HL-60 (cell line): ENCODE measurements around the gene ABHD15.

ENCODE experiments used
- DNase-seq, 2 experiments: peaks; one replicate each; pipeline ENCODE4 v3.0.0-alpha.2; 2010 to 2020; ENCODE audit warnings: low read depth in 1 of 2, low spot score in 1 of 2
- H3K27ac ChIP-seq: fragments of 250-450 bp; sonication (Bioruptor Pico); replicated peaks from 2 replicates; pipeline ENCODE4 v1.5.1; 2020; ENCODE audit warnings: mild to moderate bottlenecking, moderate library complexity
- H3K27me3 ChIP-seq: fragments of 250-450 bp; sonication (Bioruptor Pico); 2 replicates; pipeline ENCODE4 v1.5.1; 2021; ENCODE audit warnings: mild to moderate bottlenecking, moderate library complexity; ENCODE audit not compliant: insufficient read depth, poor library complexity, severe bottlenecking
- H3K4me3 ChIP-seq: replicated peaks from 2 replicates; pipeline ENCODE4 v1.5.1; 2011; ENCODE audit warnings: mild to moderate bottlenecking, control low read depth, low read length; ENCODE audit not compliant: insufficient read depth
- CTCF ChIP-seq: IDR thresholded peaks from one replicate; pipeline ENCODE4 v1.5.1; 2011; ENCODE audit warnings: low read length, control low read depth, inconsistent platforms; ENCODE audit not compliant: insufficient read depth
- GABPA ChIP-seq: IDR thresholded peaks from 2 replicates; pipeline ENCODE4 v1.6.1; 2012; ENCODE audit warnings: low read depth
- POLR2AphosphoS5 ChIP-seq: IDR thresholded peaks from 2 replicates; pipeline ENCODE4 v1.6.1; 2012; ENCODE audit warnings: low read depth
- SPI1 ChIP-seq: IDR thresholded peaks from 2 replicates; pipeline ENCODE4 v1.6.1; 2012; ENCODE audit warnings: low read depth, mild to moderate bottlenecking, borderline replicate concordance
- TF ChIP-seq, protein P1 (sequence below): IDR thresholded peaks from 2 replicates; pipeline ENCODE4 v1.6.1; 2012; ENCODE audit warnings: low read depth; ENCODE audit not compliant: insufficient replicate concordance

ABHD15 gene

GRCh38 chr17:29597361-29598172 lies 30.7 kb upstream of the ABHD15 start:
- TF ChIP-seq GABPA (no peak), POLR2AphosphoS5 (no peak), CTCF (no peak), SPI1 (no peak)
- TF ChIP-seq, protein P1, sequence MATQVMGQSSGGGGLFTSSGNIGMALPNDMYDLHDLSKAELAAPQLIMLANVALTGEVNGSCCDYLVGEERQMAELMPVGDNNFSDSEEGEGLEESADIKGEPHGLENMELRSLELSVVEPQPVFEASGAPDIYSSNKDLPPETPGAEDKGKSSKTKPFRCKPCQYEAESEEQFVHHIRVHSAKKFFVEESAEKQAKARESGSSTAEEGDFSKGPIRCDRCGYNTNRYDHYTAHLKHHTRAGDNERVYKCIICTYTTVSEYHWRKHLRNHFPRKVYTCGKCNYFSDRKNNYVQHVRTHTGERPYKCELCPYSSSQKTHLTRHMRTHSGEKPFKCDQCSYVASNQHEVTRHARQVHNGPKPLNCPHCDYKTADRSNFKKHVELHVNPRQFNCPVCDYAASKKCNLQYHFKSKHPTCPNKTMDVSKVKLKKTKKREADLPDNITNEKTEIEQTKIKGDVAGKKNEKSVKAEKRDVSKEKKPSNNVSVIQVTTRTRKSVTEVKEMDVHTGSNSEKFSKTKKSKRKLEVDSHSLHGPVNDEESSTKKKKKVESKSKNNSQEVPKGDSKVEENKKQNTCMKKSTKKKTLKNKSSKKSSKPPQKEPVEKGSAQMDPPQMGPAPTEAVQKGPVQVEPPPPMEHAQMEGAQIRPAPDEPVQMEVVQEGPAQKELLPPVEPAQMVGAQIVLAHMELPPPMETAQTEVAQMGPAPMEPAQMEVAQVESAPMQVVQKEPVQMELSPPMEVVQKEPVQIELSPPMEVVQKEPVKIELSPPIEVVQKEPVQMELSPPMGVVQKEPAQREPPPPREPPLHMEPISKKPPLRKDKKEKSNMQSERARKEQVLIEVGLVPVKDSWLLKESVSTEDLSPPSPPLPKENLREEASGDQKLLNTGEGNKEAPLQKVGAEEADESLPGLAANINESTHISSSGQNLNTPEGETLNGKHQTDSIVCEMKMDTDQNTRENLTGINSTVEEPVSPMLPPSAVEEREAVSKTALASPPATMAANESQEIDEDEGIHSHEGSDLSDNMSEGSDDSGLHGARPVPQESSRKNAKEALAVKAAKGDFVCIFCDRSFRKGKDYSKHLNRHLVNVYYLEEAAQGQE: no peak
- DNase-seq: no peak
- no peaks in the 10 kb centered on the region for H3K27me3 ChIP-seq
- no peak overlapping the region for H3K4me3 ChIP-seq
- no peak overlapping the region for H3K27ac ChIP-seq

DNA sequence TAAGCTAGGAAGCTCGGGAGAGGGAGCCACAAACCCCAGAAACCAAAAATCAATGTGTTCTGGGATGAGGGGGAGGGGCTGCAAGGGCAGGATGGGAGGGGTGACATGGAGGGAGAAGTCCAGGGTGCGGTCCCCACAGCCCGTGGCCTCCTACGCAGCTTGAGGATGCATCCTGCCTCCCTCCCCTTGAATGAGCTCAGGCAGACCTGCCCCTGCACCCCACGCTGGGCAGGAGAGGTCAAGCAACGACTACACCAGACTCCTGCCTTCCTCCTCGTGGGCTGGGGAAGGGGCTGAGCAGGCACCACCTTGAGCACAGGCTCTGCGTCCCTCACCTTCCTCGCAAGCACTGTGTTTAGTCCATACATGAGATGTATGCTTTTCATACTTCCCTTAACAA lies 30.0 kb upstream of the ABHD15 start:
- no peaks in the 10 kb centered on the region for H3K27me3 ChIP-seq
- no peak for DNase-seq
- no peak overlapping the region for H3K27ac ChIP-seq
- H3K4me3 ChIP-seq: no peak overlapping the region
- TF ChIP-seq POLR2AphosphoS5 (no peak), SPI1 (no peak), GABPA (no peak), CTCF (no peak)
- TF ChIP-seq, protein P1: no peak

DNA sequence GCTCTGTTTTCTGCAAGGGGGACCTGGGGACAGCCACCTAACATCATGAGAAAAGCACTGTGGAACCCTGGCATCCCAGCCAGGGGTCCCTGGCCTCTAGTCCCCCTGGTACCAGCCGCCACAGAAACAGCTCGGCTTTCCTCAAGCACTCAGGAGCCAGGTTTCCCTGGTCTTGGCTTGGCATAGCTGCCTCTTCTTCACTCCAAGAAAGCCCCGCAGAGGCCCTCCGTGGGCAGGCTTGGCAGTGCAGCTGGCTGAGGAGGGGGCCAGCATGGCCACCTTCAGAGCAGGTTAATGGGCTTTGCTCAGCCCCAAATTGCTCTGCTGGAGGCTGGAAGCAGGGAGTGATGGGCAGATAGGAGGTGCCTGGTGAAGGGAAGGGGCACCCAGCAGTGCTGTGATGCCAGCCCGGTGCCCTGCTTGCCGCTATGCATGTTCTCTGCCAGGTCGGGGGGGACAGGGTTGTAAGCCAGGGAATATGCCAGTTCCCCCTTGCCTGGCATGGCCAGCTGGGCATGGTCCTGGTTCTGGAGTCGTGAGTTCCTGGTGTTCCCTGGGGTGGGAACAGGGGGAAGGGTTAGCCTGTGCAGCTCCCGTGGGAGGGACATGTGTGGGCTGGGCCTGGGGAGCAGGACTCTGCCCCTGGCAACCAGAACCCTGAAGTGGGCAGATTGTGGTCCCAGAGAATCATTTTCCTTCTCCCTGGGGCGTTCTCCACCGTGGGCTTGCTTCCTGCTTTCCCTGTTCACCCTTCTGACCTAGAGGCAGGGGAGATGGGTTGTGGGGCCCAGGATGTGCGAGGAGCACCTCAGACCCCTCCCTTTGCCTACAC lies 29.3 kb upstream of the ABHD15 start:
- Histone ChIP-seq H3K27ac (no peak overlapping the region), H3K27me3 (no peaks in the 10 kb centered on the region), H3K4me3 (no peak overlapping the region)
- no peak for DNase-seq
- TF ChIP-seq POLR2AphosphoS5 (no peak), SPI1 (no peak), CTCF (no peak), GABPA (no peak)
- TF ChIP-seq, protein P1: no peak
